Measurements from ENCODE around the gene VEPH1.

Gene VEPH1

DNA sequence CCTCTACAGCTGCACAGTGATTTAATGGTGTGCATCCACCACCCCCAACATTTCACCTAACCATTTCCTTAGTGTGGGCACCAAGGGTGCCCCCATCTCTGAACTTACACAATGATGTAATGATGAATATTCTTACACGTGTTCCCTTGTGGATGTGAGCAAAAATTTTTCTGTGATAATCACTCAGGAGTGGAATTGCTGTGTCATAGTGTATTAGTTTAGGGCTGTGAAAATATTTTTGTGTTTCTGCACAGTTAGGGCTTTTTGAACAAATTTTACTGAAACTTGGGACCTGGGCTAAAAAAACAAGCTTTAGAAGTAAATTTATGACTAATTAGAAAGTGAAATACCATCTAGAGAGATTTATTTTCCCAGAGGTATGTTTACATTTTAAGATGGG, 208.7 kb downstream of the VEPH1 start:
- no peak for DNase-seq

DNA sequence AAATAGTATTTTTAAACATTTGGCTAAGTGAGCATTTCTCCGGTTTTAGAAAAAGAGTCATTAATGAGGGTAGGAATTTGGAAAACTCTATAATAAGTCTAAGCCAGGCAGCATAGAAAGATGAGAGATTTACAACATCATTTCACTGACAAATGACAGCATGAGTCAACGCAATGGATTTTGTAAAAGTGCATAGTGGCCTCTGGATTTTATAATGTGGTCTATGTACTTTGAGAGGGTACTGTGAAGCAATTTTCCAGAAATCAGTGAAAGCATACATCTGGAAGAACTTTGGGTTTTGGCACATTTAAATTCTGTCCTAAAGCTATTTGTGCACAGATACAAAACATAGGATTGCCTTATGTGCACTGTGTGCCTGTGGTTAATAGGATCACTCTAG, 212.4 kb downstream of the VEPH1 start:
- DNase-seq: no peak

GRCh38 chr3:157285966-157286365, 217.2 kb downstream of the VEPH1 start:
- no peak for DNase-seq

- DNase-seq: no peak
Measured at GRCh38 chr3:157285141-157285540, 218.1 kb downstream of the VEPH1 start.

- no peak for DNase-seq
Measured at GRCh38 chr3:157284688-157285087, 218.5 kb downstream of the VEPH1 start.

DNA sequence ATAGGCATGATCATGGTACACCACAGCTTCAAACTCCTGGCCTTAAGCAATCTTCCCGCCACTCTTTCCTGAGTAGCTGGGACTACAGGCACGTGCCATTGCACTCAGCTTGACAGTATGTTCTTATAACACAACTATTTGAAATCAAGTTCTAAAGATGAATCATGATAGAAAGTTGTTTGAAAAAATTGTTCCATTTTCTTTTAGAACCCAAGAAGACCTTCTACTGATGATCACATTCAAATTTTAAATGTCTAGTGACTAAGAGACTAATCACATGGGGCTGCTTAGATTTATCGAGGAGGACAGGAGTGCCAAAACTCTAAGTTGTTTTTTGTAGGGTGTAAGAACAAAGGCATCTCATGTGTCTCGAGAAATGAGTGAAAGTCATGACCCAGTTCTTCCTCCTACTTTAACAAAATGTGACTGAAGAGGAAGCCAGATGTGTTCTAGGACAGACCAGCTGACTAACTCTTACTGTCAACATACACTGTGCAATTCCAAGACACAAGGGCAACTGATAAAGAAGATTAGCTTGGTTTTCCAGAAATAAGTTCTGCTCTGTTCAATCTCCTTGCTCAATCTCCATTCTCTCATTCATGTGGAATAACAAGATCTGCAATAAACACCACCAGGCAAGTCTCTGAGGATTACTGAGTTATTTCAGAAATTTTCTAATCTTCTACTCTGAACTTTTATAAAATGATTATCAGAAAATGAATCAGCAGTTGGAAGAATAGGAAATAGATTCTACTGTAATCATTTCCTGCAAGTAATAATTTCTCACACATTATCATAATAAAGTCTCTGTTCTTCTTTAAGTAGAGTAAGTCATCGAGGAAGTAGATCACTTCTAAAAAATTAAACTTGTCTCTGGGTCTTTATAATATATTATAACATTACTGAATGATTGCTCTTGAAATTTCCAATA, 220.7 kb downstream of the VEPH1 start:
- no peak for DNase-seq

DNA sequence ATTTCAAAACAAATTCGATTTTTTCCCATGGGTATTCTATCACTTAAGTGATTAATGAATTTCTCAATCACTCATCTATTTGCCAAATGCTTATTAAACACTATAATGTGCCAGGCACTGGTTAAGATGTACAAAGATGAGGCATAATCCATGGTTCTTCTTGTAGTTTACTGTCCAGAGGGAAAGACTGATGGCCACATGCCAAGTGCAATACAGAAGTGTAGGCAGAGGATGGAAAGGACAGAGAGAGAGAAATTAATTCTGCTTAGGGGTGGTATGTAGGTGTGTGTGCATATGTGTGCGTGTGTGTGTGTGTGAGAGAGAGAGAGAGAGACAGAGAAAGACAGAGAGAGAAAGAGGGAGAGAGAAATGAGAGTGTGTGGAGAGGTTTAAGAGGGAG, 222.4 kb downstream of the VEPH1 start:
- DNase-seq: no peak

DNA sequence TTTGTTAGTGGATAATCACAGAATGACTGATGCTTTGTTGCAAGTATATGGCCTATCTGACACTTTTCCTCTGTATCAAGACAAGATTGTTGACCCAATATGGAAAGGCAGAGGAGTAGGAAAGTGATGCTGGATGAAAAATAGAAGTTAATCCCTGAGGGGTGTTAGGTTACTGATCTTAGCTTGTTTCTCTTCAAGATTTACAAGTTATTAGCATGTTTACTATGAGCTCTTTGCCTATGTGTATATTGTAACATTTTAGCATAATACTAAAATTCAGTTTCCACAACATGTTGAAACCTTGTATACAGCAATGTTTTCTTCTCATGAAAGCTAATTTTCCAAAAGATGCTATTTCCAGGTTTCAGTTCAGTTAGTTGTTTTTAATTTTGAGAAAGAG, 222.9 kb downstream of the VEPH1 start:
- DNase-seq: no peak

DNA sequence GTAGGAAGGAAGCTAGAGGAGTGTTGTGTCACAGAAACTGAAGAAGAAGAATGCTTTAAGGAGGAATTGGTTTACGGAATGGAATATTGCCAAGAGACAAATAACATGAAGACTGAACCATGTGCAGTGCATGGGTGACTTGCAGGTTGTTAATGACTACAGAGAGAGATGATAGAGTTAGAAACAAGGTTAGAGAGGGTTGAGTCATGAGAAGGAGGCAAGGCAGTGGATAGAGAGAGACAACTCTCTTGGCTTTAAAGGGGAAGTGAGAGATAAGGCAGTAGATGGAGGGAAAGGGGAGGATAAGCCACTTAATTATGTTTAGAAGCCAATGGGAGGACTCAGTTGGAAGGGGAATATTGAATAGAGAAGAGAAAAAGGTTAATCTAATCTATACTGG, 224.0 kb downstream of the VEPH1 start:
- DNase-seq: no peak

DNA sequence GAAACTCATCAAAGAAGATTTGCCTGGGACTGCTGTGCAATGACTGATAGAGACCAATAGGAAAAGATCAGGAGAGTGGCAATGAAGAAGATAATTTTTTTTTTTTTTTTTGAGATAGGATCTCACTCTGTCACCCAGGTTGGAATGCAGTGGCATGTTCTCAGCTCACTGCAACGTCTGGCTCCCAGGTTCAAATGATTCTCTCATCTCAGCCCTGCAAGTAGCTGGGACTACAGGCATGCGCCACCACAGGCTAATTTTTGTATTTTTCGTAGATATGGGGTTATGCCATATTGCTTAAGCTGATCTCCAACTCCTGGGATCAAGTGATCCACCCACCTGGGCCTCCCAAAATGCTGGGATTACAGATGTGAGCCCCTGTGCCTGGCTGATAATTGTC, 226.4 kb downstream of the VEPH1 start:
- no peak for DNase-seq

GRCh38 chr3:157275832-157276231, 227.4 kb downstream of the VEPH1 start:
- DNase-seq: no peak

DNA sequence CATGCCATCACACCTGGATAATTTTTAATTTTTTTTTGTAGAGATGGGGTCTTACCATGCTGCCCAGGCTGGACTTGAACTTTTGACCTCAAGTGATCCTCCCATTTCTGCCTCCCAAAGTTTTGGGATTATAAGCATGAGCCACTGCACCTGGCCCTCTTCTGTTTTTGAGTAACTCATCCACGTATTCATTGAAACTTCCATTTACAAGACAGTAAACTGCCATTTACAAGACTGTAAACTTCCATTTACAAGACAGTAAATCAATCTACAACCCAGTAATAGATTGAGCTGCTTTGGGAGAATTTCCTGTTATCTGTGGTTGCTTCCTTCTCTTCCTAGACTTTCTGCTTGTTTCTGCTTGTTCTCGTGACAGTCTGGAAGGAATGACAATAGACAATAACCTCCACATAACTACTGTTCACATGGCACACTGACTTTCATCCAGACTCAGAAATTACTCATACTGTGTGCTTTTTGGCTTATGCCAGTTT, 228.5 kb downstream of the VEPH1 start:
- DNase-seq: no peak

DNA sequence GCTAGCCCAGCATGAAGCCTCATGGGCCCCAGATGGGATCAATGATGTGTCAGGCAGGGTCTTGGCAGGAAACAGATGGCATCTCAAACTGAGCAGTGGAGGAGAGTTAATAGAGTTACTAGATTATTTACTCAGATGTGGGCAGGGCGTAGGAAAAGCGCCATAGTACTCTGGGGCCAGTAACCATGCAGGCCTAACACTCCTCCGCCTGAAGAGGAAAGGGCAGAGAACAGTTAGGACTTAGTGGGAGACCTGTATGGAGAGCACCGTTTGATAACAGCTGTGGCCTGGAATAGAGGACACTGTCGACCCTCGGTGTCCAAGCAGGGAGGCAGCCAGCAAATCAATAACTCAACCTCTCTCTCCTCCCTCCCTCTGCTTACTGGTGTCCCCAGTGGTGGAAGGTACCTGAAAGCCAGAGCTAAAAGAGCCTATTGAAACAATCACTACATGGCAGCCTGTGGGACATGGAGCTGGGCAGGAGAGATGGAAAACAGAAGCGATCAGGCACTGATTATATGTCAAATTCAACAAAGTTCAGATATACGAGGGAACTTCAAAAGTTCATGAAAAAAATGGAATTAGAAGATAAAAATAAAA, 231.8 kb downstream of the VEPH1 start:
- no peak for DNase-seq

DNA sequence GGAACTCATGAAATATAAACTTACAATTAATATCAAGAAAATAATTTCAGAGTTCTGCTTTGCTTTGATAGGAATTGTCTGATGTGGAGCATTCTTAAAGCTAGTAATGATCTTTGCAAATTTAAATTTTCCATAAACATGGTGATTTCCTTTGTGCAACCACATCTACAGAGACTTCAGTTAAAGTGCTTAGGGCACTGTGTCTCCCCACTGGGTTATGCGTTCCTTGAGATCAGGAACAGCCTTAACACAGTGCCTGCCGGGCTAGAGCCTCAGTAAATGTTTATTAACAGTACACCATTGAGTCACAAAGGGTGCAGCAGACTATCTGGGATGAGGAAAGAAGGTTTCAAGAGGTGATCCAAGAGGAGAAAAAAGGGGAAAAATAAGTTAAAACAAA, 235.2 kb downstream of the VEPH1 start:
- no peak for DNase-seq

- DNase-seq: no peak
Measured at GRCh38 chr3:157265931-157266330, 237.3 kb downstream of the VEPH1 start.

- DNase-seq: no peak
Measured at GRCh38 chr3:157263027-157263426, 240.2 kb downstream of the VEPH1 start.

- DNase-seq: no peak
Measured at GRCh38 chr3:157261000-157261399, 242.2 kb downstream of the VEPH1 start.

GRCh38 chr3:157259825-157260224, 243.4 kb downstream of the VEPH1 start:
- DNase-seq: no peak

DNA sequence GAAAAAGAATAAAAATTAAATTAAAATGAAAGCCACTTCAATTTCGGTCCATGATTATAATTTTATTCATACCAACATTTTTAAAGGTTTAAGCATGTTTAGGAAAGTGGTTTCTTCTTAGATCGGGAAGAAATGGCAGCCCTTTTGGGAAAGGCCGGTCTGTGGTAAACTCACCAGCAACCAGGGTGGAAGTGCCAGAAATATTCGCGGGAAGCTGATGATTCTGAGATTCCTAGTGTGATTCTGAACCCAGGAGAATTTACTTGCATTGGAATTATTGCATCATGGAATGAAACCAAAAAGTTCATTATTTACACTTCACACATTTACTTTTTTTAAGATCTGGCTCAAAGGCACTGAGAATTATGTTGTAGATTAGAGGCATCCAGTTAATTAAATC, 246.1 kb downstream of the VEPH1 start:
- no peak for DNase-seq

- DNase-seq: no peak
Measured at GRCh38 chr3:157255797-157256196, 247.4 kb downstream of the VEPH1 start.

DNA sequence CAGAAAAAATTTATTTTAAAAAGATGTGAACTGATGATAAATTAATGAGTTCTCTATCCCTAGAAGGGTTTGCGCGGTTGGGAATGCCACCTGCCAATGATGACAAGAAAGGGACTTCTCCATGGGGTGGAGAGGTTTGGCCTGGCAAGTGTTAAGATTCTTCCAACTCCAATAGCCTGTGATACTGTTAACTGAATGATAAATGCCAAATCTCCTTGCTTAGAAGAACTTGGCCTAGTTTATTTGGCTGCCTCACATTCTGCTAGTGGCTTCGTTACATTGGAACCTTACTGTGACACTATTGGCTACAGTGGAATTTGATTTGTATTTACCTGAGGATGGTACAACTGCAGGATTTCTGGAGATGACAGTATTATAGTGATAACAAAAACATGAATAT, 251.5 kb downstream of the VEPH1 start:
- no peak for DNase-seq

DNA sequence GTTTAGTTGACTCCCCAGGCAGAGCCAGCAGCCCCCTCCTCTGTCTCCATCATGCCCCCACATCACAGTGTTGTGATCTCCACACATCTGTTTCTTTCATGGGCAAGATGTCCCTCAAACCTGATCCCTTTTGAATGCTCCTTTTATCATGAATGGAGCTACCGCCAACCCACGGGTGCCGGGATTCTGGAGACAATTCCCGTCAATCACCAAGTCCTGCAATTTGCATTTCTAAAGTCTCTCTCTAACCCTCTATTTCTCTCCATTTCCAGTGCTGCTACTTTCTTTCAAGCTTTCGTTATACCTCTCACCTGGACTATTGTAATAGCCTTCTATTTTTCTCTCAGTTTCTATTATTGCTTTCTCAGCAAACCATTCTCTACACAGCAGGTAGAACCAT, 253.6 kb downstream of the VEPH1 start:
- DNase-seq: no peak

GRCh38 chr3:157248590-157249422, 254.4 kb downstream of the VEPH1 start:
- DNase-seq: no peak
